Measurements from ENCODE around the gene IGSF5.

- TF ChIP-seq, protein P1, sequence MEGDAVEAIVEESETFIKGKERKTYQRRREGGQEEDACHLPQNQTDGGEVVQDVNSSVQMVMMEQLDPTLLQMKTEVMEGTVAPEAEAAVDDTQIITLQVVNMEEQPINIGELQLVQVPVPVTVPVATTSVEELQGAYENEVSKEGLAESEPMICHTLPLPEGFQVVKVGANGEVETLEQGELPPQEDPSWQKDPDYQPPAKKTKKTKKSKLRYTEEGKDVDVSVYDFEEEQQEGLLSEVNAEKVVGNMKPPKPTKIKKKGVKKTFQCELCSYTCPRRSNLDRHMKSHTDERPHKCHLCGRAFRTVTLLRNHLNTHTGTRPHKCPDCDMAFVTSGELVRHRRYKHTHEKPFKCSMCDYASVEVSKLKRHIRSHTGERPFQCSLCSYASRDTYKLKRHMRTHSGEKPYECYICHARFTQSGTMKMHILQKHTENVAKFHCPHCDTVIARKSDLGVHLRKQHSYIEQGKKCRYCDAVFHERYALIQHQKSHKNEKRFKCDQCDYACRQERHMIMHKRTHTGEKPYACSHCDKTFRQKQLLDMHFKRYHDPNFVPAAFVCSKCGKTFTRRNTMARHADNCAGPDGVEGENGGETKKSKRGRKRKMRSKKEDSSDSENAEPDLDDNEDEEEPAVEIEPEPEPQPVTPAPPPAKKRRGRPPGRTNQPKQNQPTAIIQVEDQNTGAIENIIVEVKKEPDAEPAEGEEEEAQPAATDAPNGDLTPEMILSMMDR (IDR thresholded peaks at IDR 0.05; ENCODE audit: insufficient read depth, low read depth, low read length), result no peak
- TF ChIP-seq EZH2 (IDR thresholded peaks at IDR 0.05; ENCODE audit: insufficient read depth, low read length), result no peak
Observed at GRCh38 chr21:39696618-39697017, 48.4 kb upstream of the IGSF5 start.
